ENCODE data around the gene KRTAP10-9.
"Not testable (repeated sequence)": the region's sequence is repeated elsewhere in the genome, so short reads cannot be mapped to it uniquely, and the experiment has no call there.

KRTAP10-9 gene

GRCh38 chr21:44656868-44657267 is 30.0 kb downstream of the KRTAP10-9 start:
- H3K4me3 ChIP-seq (ENCODE audit: low read depth, low read length) = no peak overlapping the region
- no peak for DNase-seq (ENCODE audit: low read depth)
- TF ChIP-seq CTCF (IDR thresholded peaks at IDR 0.05; ENCODE audit: control insufficient read depth, extremely low read depth, insufficient read depth) = no peak

- TF ChIP-seq CTCF (IDR thresholded peaks at IDR 0.05; ENCODE audit: control insufficient read depth, extremely low read depth, insufficient read depth) = no peak
- no peak for DNase-seq (ENCODE audit: low read depth)
- H3K4me3 ChIP-seq (ENCODE audit: low read depth, low read length) = no peak within 1 kb of the TSS
Observed at GRCh38 chr21:44657635-44658540, 31.0 kb downstream of the KRTAP10-9 start, which contains the start of gene KRTAP12-3. TSS of gene KRTAP12-3 (plus strand) at chr21:44657932. CDS start at chr21:44657980, 48 bp downstream.

- no peak overlapping the region for H3K4me3 ChIP-seq (ENCODE audit: low read depth, low read length)
- no peak for DNase-seq (ENCODE audit: low read depth)
- TF ChIP-seq CTCF (IDR thresholded peaks at IDR 0.05; ENCODE audit: control insufficient read depth, extremely low read depth, insufficient read depth) = no peak
Observed at GRCh38 chr21:44658541-44658910, 31.6 kb downstream of the KRTAP10-9 start.

- TF ChIP-seq CTCF (IDR thresholded peaks at IDR 0.05; ENCODE audit: control insufficient read depth, extremely low read depth, insufficient read depth) = no peak
- no peak for DNase-seq (ENCODE audit: low read depth)
- no peak overlapping the region for H3K4me3 ChIP-seq (ENCODE audit: low read depth, low read length)
Observed at GRCh38 chr21:44658913-44659595, 32.2 kb downstream of the KRTAP10-9 start.

GRCh38 chr21:44661567-44661966 is 34.7 kb downstream of the KRTAP10-9 start:
- not testable (repeated sequence) for DNase-seq (ENCODE audit: low read depth); H3K4me3 ChIP-seq (ENCODE audit: low read depth, low read length)

GRCh38 chr21:44664691-44665090 is 37.8 kb downstream of the KRTAP10-9 start:
- TF ChIP-seq CTCF (IDR thresholded peaks at IDR 0.05; ENCODE audit: control insufficient read depth, extremely low read depth, insufficient read depth) = no peak
- no peak for DNase-seq (ENCODE audit: low read depth)
- H3K4me3 ChIP-seq (ENCODE audit: low read depth, low read length) = no peak overlapping the region
